ENCODE results near the gene RAPGEF1. TPM values are rescaled to one million over a fixed set of nuclear protein-coding genes. Genes with fewer than 3 reads are reported as not detected.

The RAPGEF1 gene
- total RNA-seq, 2 experiments from 2014 or later: 118 to 243 TPM

- peaks cover 99% of the 10 kb centered on the region for H3K79me2 ChIP-seq (ENCODE audit: insufficient read depth, low read depth, low read length)
- no peaks in the 10 kb centered on the region for H3K9me3 ChIP-seq (ENCODE audit: low read length)
- H2AFZ ChIP-seq (ENCODE audit: low read length): no peak overlapping the region
- ChIA-PET POLR2A (interaction anchor here (0.6 to 1.0 kb wide), 5 partner anchors 19 to 1063 kb away, joined by 3 to 5 read pairs (median 3); no protein-coding TSS in a partner anchor), CTCF (ENCODE audit: unreplicated experiment) (no interaction called here)
- H3K9me2 ChIP-seq (ENCODE audit: insufficient read depth, low read length): no peaks in the 10 kb centered on the region
- BruUV-seq (replicated peaks): no TSS peak
- DNase-seq (ENCODE audit: low spot score): no peak
- intact Hi-C loops (cut with micrococcal nuclease; ENCODE audit: unreplicated experiment): no loop called here
- H3K4me1 ChIP-seq (ENCODE audit: insufficient read depth, low read length, poor library complexity, severe bottlenecking): peaks cover 41% of the 10 kb centered on the region
- H3K36me3 ChIP-seq (ENCODE audit: insufficient read depth, low read length): peaks cover 81% of the 10 kb centered on the region
- 0 out of 2 replicates have a peak, but pooled peaks cover 12% of the 10 kb centered on the region for H4K20me1 ChIP-seq (ENCODE audit: insufficient read depth, low read length)
- H3K4me2 ChIP-seq (ENCODE audit: low read length): no peak overlapping the region
- no peak overlapping the region for H3K27ac ChIP-seq (ENCODE audit: low read depth, low read length, poor library complexity, severe bottlenecking)
- no peak for TF ChIP-seq EZH2phosphoT487 (IDR thresholded peaks at IDR 0.05; ENCODE audit: borderline replicate concordance, low read depth, low read length)
- TF ChIP-seq, protein P1, sequence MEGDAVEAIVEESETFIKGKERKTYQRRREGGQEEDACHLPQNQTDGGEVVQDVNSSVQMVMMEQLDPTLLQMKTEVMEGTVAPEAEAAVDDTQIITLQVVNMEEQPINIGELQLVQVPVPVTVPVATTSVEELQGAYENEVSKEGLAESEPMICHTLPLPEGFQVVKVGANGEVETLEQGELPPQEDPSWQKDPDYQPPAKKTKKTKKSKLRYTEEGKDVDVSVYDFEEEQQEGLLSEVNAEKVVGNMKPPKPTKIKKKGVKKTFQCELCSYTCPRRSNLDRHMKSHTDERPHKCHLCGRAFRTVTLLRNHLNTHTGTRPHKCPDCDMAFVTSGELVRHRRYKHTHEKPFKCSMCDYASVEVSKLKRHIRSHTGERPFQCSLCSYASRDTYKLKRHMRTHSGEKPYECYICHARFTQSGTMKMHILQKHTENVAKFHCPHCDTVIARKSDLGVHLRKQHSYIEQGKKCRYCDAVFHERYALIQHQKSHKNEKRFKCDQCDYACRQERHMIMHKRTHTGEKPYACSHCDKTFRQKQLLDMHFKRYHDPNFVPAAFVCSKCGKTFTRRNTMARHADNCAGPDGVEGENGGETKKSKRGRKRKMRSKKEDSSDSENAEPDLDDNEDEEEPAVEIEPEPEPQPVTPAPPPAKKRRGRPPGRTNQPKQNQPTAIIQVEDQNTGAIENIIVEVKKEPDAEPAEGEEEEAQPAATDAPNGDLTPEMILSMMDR (conservative IDR thresholded peaks at IDR 0.05; ENCODE audit: low read length): no peak
- H3K4me3 ChIP-seq (ENCODE audit: low read depth, low read length, poor library complexity, severe bottlenecking): no peak overlapping the region
These were observed 22.0 kb downstream of the RAPGEF1 start for GRCh38 chr9:131717719-131718460.

DNA sequence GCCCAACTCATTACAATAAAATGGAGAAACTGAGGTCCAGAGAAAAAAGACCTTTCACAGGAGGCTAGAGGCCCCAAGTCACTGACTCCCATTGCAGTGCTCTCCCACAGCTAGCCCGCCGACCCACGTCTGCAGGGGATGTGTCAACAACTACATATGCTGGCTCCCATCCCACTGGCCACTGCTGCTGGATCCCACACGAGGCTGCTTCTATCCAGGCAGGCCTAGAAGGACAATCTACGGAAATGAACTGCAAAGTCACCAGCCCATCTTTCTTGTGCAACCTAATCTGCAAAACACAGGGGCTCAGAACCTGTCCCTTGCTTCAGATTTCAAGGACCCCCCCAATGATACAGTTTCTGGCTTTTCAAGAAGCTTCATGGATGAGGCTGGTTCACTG lies 24.0 kb downstream of the RAPGEF1 start:
- POLR2A ChIA-PET: interaction anchor here (0.7 to 1.7 kb wide), 5 partner anchors 10 to 38 kb away, joined by 3 to 5 read pairs (median 5); no protein-coding TSS in a partner anchor
- peaks cover 34% of the 10 kb centered on the region for H3K4me1 ChIP-seq (ENCODE audit: insufficient read depth, low read length, poor library complexity, severe bottlenecking)

More for the DNA sequence above, 24.0 kb downstream of the RAPGEF1 start:
- Histone ChIP-seq H3K9me2 (ENCODE audit: insufficient read depth, low read length) (no peaks in the 10 kb centered on the region), H3K27ac (ENCODE audit: low read depth, low read length, poor library complexity, severe bottlenecking) (no peak overlapping the region), H3K9me3 (ENCODE audit: low read length) (no peaks in the 10 kb centered on the region), H3K36me3 (ENCODE audit: insufficient read depth, low read length) (peaks cover 77% of the 10 kb centered on the region), H4K20me1 (ENCODE audit: insufficient read depth, low read length) (no peaks in the 10 kb centered on the region), H2AFZ (ENCODE audit: low read length) (no peak overlapping the region), H3K4me3 (ENCODE audit: low read depth, low read length, poor library complexity, severe bottlenecking) (no peak overlapping the region), H3K79me2 (ENCODE audit: insufficient read depth, low read depth, low read length) (peaks cover 99% of the 10 kb centered on the region), H3K4me2 (ENCODE audit: low read length) (no peak overlapping the region)
- no peak for TF ChIP-seq EZH2phosphoT487 (IDR thresholded peaks at IDR 0.05; ENCODE audit: borderline replicate concordance, low read depth, low read length)
- TF ChIP-seq, protein P1 (conservative IDR thresholded peaks at IDR 0.05; ENCODE audit: low read length): no peak
- DNase-seq (ENCODE audit: low spot score): no peak
- BruUV-seq (replicated peaks): no TSS peak
- intact Hi-C loops (cut with micrococcal nuclease; ENCODE audit: unreplicated experiment): no loop called here
- CTCF ChIA-PET (ENCODE audit: unreplicated experiment): no interaction called here
